Activated T-cell treated with anti-CD3 and anti-CD28 coated beads, Interleukin-2, amount 50 U/mL, for 1 hour (primary cell): ENCODE data around the gene MFGE8.

Source experiments
- DNase-seq: peaks from one replicate; pipeline ENCODE4 v3.0.0-alpha.2; 2020

The MFGE8 gene

DNA sequence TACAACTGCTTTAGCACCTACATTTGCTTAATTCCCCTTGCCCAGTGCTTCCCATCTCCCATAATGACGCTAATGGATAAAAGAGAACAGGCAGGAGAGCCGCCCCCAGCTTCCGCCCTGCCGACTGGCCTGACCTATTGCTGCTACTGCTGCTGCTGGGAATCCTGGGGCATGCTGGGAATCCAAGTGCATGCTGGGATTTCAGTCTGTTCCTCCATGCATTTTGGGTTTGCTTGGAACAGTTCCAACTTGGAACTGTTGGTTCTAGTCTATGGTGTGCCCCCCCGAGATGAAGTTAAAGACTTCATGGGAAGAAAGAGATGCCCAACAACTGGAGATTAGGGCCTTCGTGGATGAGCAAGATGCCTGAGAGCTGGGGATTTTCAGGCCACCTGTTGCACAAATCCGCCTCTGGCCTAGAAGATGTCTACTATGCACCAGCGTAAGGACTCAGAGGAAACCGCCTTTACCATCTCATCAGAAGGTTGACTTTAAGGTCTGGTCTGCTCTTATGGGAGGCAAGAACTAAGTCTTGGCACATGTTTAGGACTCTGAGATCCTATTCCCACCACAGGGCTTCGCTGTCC is 46.8 kb downstream of the MFGE8 start:
- no peak for DNase-seq

GRCh38 chr15:88865498-88866099 is 47.6 kb downstream of the MFGE8 start:
- no peak for DNase-seq

DNA sequence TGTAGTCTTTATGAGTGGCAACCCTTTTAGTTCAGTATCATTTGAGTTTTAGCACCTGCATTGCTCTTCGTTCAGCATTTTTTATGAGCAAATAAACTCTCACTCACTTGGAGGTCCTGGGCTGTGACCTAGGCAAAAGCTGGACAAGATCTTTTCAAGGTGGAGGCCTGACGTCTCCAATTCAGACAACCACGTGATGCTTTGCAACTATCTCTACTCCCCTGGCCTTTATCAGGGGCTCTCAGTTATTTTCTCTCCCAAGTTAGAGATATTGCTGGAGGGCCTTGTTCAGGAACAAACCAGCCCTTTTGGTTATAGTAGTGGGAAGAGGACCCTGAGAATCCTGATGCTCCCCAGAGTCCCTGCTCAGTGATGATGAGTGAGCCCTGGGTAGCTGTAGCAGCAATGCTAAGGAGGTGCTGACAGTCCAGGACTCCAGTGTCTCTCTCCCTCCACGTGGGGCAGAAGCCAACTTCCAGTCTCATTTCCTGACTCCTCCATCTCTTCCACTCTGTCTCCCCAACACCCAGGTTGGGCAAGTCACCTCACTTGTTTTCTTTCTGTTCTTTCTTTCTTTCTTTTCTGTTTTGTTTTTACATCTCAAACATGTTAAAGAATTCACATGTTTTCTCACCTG is 48.2 kb downstream of the MFGE8 start:
- no peak for DNase-seq

- DNase-seq, result no peak
Measured at GRCh38 chr15:88863412-88863811, 49.8 kb downstream of the MFGE8 start.

DNA sequence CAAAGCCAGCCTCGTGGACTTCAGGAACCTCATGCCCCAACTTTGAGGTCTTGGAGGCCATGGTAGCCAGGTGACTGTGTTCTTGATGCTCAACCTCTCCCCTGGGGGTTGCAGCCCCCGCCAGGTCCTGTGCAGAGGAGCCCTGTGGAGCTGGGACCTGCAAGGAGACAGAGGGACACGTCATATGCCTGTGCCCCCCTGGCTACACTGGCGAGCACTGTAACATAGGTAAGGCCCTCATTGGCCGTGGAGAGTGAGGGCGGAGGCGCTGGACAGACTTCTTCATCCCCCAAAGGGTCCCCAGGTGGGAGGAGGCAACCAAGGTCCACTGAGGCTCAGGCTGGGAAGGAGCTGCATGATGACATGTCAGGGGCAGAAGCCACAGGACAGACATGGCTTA is 53.0 kb downstream of the MFGE8 start:
- DNase-seq, result no peak

GRCh38 chr15:88859550-88859949 is 53.6 kb downstream of the MFGE8 start:
- no peak for DNase-seq

- no peak for DNase-seq
Measured at GRCh38 chr15:88858934-88859333, 54.2 kb downstream of the MFGE8 start.

DNA sequence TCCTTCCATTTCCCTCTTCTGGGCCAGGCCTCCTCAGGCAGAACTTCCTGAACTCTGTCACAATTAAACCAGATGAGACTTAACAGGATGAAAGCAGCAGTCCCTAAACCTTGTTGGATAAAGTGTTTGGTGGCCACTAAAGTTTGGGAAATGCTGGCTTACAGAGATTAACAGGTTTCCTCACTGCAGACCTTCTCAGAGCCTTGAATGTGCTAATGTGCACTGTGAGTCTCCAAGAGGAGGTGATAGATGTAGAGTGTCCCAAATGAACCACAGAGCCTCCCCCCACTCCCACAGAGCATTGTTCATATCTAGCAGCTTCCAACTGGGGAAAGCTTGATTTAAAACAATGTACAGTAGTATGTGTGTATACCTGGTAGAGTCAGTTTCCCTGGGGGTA is 60.7 kb downstream of the MFGE8 start:
- DNase-seq, result no peak

- DNase-seq, result no peak
Measured at GRCh38 chr15:88849376-88850072, 63.7 kb downstream of the MFGE8 start.
